Activated T-helper 9 cell treated with anti-CD3 and anti-CD28 coated beads, Interleukin-2, amount 50 U/mL, for 16 hours (primary cell): Measurements from ENCODE around the gene RSRC2.
A peak's percentile ranks its signal among the peaks of the same experiment; 100 is the strongest.
"Not testable (repeated sequence)": the region's sequence is repeated elsewhere in the genome, so short reads cannot be mapped to it uniquely, and the experiment has no call there.

Source experiments
- DNase-seq: peaks from one replicate; pipeline ENCODE4 v3.0.0-alpha.2; 2020; ENCODE audit warnings: low read depth

RSRC2 gene

DNA sequence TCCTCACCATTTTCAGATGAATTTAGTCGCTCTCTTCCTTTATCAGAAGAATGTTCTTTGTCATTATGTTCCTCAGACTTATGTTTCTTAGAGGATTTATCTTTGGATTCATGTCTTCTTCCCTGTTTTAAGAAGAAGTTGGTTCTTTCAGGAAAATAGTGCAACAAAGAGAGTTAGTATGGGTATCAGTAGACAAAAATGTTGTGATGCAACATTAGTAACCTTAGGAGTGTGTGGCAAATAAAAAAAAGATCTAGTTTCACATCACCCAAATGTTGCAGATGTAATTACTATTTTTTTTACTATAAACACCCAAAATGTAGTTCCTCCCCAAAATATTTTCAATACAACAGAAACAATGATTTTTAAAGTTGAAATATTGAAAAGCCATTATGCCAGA is 7.8 kb downstream of the RSRC2 start:
- no peak for DNase-seq

DNA sequence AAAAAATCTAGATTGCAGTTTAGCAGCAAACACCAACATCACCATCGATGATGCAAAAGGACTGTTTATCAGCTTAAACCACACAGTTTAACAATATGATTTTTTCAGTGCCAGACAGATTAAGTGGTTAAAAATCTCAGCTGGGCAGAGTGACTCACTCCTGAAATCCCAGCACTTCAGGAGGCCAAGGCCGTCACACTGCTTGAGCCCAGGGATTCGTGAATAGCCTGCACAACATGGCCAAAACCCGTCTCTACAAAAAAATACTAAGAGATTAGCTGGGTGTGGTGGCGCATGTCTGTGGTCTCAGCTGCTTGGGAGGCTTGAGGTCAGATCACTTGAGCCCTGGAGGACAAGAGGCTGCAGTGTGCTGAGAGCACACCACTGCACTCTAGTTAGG is 8.9 kb downstream of the RSRC2 start:
- DNase-seq, result no peak

DNA sequence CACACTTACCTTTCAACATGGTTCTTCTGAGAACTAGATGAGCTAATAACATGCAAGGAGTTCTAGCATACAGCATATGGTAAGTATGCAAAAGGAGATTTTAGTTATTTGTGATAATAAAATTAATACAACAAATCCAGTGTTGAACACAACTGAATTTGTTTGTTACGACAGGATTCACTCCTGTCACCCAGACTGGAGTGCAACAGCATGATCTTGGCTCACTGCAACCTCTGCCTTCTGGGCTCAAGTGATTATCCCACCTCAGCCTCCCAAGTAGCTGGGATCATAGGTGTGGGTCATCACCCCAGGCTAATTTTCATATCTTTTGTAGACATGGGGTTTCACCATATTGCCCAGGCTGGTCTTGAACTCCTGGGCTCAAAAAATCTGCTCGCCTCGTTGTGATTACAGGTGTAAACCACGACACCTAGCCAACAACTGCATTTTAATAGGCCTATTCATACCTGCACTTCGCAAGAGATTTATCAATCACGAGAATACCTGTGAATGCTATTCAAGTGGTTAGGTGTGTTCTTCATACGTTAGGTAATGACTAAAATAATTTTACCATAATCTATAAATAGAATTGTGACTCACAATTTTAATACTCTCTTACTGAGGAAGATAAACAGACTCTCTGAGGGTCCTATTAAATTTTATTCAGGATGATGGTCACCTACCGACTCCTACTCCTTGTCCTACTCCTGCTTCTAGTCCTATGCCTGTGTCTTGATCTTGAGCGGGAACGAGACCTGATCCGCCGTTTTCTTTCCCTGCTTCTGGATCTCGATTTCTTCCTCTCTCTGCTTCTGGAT is 10.0 kb downstream of the RSRC2 start:
- DNase-seq, result no peak

DNA sequence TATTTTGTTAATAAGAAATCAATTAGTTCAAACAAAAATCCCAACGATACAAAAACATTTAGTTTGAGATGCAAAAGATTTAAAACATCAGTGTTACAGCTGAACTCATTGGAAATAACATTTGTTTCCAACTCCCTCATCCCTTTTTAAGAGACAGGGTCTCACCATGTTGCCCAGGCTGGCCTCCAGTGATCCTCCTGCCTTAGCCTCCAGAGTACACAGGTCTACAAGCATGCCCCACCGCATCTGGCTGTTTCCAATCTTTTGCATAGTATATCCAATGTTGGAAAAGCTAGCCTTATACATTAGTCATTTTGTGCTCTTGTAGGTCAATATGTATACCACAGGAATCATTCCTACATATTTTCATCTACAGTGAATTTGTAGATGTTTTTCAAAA is 11.5 kb downstream of the RSRC2 start:
- DNase-seq, result no peak

DNA sequence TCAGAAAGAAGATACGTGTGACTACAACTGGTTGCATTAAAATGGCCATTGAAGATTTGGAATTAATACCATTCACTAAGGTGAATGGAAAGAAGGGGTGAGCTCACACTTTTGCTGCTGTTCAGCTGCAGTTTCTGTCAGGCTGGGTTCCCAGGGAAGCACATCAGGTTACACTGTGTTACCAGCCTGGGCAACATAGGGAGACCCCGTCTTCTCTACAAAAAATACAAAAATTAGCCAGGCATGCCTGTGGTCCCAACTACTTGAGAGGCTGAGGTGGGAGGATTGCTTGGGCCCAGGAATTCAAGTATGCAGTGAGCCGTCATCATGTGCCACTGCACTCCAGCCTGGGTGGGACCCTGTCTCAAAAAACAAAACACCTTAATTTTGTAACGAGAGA is 13.1 kb downstream of the RSRC2 start:
- DNase-seq, result no peak

DNA sequence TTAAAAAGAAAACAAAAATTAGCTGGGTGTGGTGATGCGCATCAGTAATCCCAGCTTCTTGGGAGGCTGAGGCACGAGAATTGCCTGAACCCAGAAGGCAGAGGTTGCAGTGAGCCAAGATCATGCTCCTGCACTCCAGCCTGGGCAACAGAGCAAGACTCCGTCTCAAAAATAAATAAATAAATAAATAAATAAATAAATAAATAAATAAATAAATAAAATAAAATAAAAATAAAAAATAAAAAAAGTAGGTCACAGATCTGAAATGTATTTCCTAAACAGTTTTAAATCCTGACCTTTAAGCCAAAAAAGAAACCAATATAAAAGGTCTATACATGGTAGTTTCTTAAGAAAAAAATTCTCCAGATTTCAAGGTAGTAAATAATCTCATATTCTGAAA is 13.7 kb downstream of the RSRC2 start:
- DNase-seq, result not testable (repeated sequence)

DNA sequence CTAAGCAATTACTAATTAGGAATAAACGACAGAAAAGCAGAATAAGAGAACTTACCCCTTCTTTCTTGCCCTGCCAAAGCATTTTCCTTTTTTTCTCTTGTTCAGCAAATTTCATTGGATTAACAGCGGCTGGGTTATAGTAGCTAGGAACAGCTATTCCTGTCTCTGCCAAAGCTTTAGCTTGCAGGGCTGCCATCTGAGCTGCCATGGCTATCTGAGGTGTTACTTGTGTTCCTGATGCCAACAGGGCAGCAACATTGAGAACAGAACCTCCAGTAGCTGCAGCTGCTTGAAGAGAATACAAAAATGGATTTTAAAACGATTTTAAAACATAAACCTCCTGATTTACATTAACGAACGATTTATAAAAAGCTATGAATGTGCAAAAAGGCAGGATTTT is 18.6 kb downstream of the RSRC2 start:
- no peak for DNase-seq

DNA sequence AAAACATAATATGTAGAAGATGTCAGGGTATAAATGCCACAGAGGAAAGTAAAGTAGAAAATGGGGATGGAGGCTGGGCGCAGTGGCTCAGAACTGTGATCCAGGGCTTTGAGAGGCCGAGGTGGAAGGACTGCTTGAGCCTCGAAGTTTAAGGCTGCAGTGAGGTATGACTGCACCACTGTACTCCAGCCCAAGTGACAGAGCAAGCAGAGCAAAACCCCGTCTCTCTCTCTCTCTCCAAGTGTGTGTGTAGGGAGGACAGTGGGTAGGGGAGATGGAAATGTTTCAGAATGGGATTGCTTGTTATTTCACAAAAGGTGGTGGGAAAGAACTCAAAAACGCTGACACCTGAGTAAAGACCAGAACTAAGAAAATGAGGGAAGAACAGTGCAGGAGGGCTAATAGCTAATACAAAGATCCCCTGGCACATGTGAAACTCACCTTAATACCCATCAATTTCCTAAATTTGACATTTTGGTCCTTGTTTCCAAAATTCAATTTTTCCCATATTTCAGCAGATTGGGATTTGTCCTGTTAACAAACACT is 20.3 kb downstream of the RSRC2 start:
- no peak for DNase-seq

DNA sequence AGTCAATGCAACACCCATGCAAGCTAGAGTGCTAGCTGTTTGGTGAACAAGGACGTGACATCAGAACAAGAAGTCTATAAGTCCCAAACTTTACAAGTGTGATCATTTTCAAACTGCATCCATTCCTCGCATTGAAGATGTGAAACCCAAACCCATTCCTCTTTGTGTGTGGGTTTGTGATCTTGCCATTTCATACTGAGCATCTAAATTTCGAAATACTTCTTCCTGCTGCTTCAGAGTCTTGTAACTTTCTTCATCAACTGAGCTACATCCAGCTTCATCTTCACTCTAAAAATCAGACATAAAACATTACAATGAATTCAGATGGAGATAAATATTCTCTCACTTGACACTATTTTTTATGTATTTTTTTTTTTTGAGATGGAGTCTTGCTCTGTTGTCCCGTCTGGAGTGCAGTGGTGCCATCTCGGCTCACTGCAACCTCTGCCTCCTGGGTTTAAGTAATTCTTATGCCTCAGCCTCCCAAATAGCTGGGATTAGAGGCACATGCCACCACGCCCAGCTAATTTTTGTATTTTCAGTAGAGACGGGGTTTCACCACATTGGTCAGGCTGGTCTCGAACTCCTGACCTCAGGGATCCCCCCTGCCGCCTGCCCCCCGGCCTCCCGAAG is 21.2 kb downstream of the RSRC2 start:
- no peak for DNase-seq

DNA sequence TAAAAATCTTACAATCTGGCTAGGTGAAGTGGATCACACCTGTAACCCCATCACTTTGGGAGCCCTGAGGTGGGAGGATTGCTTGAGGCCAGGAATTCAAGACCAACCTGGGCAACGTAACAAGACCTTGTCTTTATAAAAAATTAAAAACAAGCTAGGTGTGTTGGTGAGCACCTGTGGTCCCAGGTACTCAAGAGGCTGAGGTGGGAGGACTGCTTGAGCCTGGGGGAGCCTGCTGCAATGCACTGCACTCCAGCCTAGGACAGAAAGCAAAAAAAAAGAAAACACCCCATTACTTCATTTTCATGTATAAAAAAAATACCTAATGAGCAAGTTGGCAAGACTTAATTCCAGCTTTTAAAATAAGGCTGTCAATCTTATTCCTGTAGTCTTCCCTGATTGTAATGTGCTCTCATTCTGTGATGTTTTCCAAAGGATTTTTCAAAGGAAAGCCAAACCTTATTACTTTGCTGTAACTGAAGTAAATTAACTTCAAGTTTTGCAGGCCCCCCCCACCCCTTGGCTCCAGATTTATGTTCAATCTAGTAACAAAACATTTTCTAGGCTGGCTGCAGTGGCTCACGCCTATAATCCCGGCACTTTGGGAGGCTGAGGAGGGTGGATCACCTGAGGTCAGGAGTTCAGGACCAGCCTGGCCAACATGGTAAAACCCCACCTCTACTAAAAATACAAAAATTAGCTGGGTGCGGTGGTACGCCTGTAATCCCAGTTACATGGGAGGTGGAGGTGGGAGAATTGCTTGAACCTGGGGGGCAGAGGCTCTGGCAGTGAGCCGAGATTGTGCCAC is 22.7 kb downstream of the RSRC2 start:
- DNase-seq, result no peak

DNA sequence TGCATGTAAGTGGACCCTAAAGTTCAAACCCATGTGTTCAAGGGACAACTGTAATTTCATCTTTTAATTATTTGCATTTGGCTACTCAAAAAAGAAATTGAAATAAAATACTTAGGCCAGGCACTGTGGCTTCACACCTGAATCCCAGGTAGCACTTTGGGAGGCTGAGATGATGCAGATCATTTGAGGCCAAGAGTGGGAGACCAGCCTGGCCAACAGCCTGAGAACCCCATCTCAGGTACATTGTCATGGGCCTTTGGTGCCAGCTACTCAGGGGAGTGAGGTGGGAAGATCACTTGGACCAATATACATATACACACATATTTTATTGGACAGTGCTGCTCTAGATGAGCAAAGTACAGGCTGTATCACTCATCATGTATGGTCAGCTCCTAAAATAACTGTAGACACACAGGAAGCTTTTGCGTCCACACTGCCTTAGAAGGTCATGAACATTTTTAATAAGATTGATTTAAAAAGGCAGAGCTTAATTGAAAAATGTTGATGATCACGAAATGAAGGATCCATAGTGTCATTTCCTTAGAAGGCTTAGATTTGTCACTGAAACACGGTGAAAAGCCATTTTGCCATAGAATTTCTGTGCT is 23.5 kb downstream of the RSRC2 start:
- no peak for DNase-seq

DNA sequence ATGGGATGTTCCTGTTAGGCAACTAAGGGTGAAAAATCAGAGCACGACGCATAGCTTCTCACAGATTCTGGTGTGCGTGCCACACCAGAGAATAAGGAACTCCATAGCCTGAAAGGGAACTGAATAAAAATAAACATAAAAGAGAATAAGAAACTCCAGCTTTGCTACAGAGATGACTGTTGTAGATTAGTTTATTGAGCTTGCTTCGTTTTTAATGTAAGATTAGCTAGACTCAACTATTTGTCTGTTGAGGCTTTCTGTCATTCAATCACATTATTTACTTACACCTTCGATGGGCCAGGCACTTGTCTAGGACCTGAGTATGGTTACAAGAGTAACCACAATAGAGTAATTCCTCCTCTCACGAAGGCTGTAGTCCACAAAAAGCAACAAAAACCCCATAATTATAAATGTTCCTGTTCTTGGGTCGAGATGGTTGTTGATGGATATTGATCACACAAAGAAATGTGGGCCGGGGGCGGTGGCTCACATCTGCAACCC is 25.2 kb downstream of the RSRC2 start:
- DNase-seq, result no peak

DNA sequence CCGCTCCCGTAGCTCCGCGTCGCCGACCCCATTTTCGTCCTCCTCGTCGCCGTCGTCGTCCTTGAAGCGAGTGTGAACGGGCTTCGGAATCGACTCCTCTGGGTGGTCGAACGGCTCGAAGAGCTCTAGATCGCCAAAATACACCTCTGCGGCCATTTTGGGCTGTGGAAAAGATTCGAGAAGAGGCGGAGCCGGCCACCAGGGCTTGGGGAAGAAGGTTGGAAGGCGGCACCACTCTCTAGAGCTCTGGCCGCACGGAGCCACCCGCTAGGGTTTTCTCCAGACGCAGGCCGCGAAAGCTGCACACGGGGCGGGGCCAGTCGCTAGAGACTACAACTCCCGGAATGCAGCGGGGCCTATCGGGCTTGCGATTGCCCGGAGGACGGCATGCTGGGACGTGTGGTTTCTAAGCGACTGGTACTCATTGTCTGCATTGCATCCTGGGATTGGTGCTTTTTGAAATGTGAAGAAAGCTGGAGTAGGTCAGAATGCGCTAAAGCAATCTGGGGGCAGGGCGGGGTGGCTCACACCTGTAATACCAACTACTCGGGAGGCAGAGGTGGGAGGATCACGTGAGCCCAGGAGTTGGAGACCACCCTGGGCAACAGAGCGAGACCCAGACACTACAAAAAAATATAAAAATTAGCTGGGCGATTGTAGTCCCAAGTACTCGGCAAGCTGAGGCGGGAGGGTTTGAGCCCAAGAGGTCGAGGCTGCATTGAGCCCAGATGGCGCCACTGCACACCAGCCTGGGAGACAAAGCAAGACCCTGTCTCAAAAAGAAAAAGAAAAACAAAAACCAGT is 25.8 kb downstream of the RSRC2 start, which contains the start of gene ZCCHC8:
ZCCHC8 (minus strand) TSS at position 248 of the 804 bp plus-strand sequence; CDS start at position 156, 92 bp downstream.
- peak; percentile 96 for DNase-seq

DNA sequence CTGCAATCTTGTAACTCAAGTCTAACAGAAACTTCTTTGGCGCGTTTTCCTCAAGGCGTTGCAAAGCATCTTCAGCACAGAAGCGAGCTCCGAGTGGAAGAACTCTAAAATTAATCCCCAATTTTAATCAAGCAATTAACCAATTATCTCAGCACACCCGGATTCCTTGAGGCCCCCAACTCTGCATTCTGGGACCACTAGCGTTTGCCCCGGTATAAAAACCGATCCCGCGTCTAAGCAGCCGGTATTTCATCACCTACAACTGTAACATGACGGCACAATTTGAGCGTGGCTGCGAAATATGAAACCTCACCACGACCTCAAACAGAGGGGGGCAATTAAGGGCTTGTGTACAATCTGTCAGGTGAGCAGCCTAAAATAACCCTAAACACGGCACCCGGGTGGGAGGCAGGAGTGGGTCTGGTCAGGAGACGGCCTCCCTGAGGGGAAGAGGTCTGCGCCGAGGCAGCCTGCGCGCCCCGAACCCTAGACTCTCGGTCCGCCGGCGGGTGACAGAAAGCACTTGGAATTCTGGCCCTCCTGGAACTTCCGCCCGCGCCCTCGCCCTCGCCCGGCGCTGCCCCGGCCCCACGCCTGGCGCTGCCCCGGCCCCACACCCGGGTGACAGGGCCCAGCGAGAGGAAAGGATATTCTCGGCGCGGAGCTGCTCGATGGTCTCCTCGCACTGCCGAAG is 26.6 kb downstream of the RSRC2 start:
- DNase-seq, result peak; percentile 21

DNA sequence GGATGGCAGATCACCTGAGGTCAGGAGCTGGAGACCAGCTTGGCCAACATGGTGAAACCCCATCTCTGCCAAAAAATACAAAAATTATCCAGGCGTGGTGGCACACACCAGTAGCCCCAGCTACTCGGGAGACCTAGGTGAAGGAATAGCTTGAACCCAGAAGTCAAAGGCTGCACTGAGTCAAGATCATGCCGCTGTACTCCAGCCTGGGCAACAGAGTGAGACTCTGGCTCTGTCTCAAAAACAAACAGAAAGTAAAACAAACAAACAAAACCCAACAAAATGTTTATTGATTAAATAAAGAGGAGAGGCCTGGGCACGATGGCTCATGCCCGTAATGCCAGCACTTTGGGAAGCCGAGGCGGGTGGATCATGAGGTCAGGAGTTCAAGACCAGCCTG is 31.5 kb downstream of the RSRC2 start:
- no peak for DNase-seq

DNA sequence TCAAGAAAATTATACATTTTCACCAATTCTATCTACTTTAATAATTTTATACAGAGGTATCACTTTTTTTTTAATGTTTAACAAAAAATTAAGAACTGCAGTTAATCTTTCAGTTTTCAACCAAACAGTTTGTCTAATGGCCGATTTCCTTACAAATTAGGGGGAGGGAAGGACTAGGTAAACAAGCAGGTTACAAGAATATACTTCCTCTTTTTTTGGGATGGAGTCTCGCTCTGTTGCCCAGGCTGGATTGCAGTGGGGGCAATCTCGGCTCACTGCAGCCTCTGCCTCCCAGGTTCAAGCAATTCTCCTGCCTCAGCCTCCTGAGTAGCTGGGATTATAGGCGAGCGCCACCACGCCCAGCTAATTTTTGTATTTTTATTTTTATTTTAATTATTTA is 33.5 kb downstream of the RSRC2 start:
- DNase-seq, result not testable (repeated sequence)

DNA sequence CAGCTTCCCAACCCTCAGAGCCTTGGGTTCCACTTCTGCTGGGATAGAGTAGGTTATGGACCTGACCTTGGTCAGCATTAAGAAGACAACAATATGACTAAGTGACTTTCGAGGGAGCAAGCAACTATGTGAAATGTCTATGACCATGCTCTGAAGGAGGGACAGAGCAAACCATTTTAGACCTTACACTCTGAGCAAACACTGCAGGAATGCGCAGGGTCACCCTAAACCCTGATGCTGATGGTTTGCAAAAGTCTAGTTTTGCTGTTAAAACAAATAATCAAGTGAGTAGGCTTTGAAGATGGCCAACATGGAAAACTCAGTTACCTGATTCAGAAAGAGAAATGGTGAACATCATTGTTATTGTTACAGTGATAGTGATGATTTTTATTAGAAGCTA is 34.7 kb downstream of the RSRC2 start:
- DNase-seq, result no peak

DNA sequence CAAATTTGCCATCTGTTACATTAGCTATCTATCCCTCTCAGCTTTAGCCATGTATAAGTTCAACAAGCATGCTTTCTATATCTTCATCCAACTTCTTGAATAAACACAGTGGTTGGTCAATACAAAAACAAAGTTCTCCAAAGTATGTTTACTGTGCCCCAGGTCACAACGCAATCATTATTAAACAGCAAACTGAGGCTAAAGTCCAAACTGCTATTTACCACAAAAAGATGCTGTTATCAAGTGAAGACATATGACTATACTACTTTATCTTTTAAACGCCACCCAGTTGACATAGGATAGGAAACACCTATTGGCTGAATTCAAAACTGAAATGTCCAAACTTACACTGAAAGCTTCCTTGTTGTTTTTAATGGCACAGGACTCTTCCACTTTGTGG is 37.7 kb downstream of the RSRC2 start:
- DNase-seq, result no peak

DNA sequence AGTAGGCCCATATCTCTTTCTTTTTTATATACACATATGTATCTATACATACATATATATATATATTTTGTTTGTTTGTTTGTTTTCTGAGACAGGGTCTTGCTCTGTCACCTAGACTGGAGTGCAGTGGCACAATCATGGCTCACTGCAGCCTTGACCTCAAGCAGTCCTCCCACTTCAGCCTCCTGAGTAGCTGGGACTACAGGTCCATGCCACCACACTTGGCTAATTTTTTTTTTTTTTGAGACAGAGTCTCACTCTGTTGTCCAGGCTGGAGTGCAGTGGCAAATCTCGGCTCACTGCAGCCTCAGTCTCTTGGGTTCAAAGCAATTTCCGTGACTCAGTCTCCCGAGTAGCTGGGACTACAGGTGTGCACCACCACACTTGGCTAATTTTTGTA is 38.9 kb downstream of the RSRC2 start:
- not testable (repeated sequence) for DNase-seq

DNA sequence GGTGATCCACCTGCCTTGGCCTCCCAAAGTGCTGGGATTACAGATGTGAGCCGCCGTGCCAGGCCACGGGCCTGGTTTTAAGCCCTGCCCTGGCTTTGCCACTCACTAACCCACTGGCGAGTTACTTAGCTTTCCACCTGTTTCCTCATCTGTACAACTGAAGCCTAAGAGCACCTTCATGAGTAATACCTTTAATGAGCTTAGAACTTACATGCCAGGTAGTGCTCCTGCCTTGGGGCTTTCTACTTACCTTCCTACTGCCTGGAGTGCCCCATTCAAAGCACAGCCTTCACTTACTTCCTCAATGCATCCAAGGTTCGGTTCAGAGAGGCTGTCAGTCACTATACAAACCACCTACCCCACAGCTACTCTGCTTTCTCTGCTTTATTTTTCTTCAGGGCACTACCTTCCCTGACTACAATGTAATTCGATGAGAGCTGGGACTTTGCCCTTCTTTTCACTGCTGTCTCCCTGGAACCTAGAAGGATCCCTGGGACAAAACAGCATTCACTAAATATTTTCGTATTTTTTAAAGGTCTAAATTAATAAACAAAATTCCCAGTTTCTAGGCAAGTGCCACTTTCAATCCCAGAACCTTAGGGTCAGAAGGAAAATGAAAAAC is 39.8 kb downstream of the RSRC2 start:
- no peak for DNase-seq
